Activated naive CD4-positive, alpha-beta T cell treated with anti-CD3 and anti-CD28 coated beads, Interleukin-2, amount 50 U/mL, for 24 hours (primary cell): Measurements from ENCODE around the gene EXOC4.

ENCODE experiments used
- H3K27ac Mint-ChIP-seq: one replicate; pipeline ENCODE4 v1.8.0; 2021; ENCODE audit warnings: mild to moderate bottlenecking, mixed read lengths
- H3K27me3 Mint-ChIP-seq: one replicate; pipeline ENCODE4 v1.8.0; 2021; ENCODE audit warnings: mixed read lengths
- H3K36me3 Mint-ChIP-seq: one replicate; pipeline ENCODE4 v1.8.0; 2021; ENCODE audit warnings: mixed read lengths
- H3K4me1 Mint-ChIP-seq: one replicate; pipeline ENCODE4 v1.8.0; 2021; ENCODE audit warnings: mixed read lengths
- H3K4me3 Mint-ChIP-seq: one replicate; pipeline ENCODE4 v1.8.0; 2021; ENCODE audit warnings: mild to moderate bottlenecking, mixed read lengths
- H3K9me3 Mint-ChIP-seq: one replicate; pipeline ENCODE4 v1.8.0; 2021; ENCODE audit warnings: mixed read lengths

Gene EXOC4

GRCh38 chr7:133675510-133676218, 422.8 kb downstream of the EXOC4 start:
- no peaks in the 10 kb centered on the region for H3K9me3 Mint-ChIP-seq
- no peaks in the 10 kb centered on the region for H3K4me1 Mint-ChIP-seq
- peak overlapping the region; percentile 10 for H3K27ac Mint-ChIP-seq
- H3K4me3 Mint-ChIP-seq: no peak overlapping the region
- H3K36me3 Mint-ChIP-seq: peaks cover 22% of the 10 kb centered on the region
- H3K27me3 Mint-ChIP-seq: no peaks in the 10 kb centered on the region

DNA sequence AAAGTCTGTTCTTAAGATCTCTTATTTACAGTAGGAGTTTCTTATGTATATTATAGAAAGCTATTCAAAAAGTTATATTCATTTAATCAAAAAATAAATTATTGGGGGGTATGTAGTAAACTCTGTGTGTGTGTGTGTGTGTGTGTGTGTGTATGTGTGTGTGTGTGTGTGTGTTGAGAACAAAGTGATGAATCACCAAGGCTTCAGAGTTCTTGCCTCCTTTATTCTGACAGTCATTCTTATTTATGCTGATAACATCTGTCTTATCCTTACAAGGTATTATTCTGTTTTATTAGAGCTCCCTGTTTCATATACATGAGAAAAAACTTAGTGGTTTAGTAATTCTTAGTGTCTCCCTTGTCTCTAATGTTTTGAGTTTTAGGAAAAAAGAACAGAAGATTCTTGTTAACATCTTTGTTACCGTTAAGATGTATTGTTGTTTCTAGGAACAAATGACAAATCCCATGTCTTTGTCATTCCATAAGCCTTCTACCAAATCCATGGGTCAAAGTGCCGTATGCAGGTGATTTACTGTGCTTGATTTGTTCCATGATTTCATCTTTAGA, 424.0 kb downstream of the EXOC4 start:
- H3K4me3 Mint-ChIP-seq: no peak overlapping the region
- H3K36me3 Mint-ChIP-seq: peaks cover 18% of the 10 kb centered on the region
- H3K27ac Mint-ChIP-seq: no peak overlapping the region
- H3K27me3 Mint-ChIP-seq: no peaks in the 10 kb centered on the region
- no peaks in the 10 kb centered on the region for H3K4me1 Mint-ChIP-seq
- H3K9me3 Mint-ChIP-seq: no peaks in the 10 kb centered on the region

GRCh38 chr7:133678137-133678814, 425.4 kb downstream of the EXOC4 start:
- H3K4me3 Mint-ChIP-seq: no peak overlapping the region
- H3K27me3 Mint-ChIP-seq: no peaks in the 10 kb centered on the region
- no peaks in the 10 kb centered on the region for H3K9me3 Mint-ChIP-seq
- no peaks in the 10 kb centered on the region for H3K4me1 Mint-ChIP-seq
- no peak overlapping the region for H3K27ac Mint-ChIP-seq
- peaks cover 20% of the 10 kb centered on the region for H3K36me3 Mint-ChIP-seq

GRCh38 chr7:133679977-133680376, 427.1 kb downstream of the EXOC4 start:
- H3K27me3 Mint-ChIP-seq: no peaks in the 10 kb centered on the region
- H3K4me1 Mint-ChIP-seq: no peaks in the 10 kb centered on the region
- H3K27ac Mint-ChIP-seq: no peak overlapping the region
- no peaks in the 10 kb centered on the region for H3K9me3 Mint-ChIP-seq
- peaks cover 20% of the 10 kb centered on the region for H3K36me3 Mint-ChIP-seq
- no peak overlapping the region for H3K4me3 Mint-ChIP-seq

DNA sequence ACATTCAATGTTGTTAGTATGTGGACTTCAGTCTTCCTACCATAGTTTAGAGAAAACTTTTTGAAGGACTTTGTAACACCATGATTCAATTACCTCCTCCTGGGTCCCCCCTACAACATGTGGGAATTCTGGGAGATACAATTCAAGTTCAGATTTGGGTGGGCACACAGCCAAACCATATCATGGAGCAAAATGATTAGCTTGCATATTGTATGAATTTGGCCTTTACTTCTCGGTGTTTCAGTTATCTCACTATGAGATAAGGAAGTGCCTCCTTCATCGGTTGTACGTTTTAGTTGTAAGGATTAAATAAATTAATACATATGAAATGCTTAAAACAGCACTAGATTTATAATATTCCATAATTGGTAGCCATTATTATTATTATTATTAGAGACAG, 428.7 kb downstream of the EXOC4 start:
- H3K9me3 Mint-ChIP-seq: no peaks in the 10 kb centered on the region
- no peak overlapping the region for H3K27ac Mint-ChIP-seq
- H3K4me3 Mint-ChIP-seq: no peak overlapping the region
- peaks cover 15% of the 10 kb centered on the region for H3K36me3 Mint-ChIP-seq
- no peaks in the 10 kb centered on the region for H3K27me3 Mint-ChIP-seq
- no peaks in the 10 kb centered on the region for H3K4me1 Mint-ChIP-seq

GRCh38 chr7:133682364-133683181, 429.7 kb downstream of the EXOC4 start:
- peak overlapping the region; percentile 14 for H3K27ac Mint-ChIP-seq
- no peaks in the 10 kb centered on the region for H3K4me1 Mint-ChIP-seq
- no peak overlapping the region for H3K4me3 Mint-ChIP-seq
- peaks cover 12% of the 10 kb centered on the region for H3K36me3 Mint-ChIP-seq
- no peaks in the 10 kb centered on the region for H3K9me3 Mint-ChIP-seq
- H3K27me3 Mint-ChIP-seq: no peaks in the 10 kb centered on the region

- Mint-ChIP-seq H3K9me3 (no peaks in the 10 kb centered on the region), H3K4me1 (no peaks in the 10 kb centered on the region), H3K27me3 (no peaks in the 10 kb centered on the region), H3K27ac (peak overlapping the region; percentile 14), H3K4me3 (no peak overlapping the region), H3K36me3 (peaks cover 12% of the 10 kb centered on the region)
These were observed 430.2 kb downstream of the EXOC4 start for GRCh38 chr7:133683182-133683454.

GRCh38 chr7:133688483-133689239, 435.8 kb downstream of the EXOC4 start:
- Mint-ChIP-seq H3K4me3 (no peak overlapping the region), H3K27ac (no peak overlapping the region), H3K36me3 (no peaks in the 10 kb centered on the region), H3K9me3 (no peaks in the 10 kb centered on the region), H3K27me3 (no peaks in the 10 kb centered on the region), H3K4me1 (no peaks in the 10 kb centered on the region)

DNA sequence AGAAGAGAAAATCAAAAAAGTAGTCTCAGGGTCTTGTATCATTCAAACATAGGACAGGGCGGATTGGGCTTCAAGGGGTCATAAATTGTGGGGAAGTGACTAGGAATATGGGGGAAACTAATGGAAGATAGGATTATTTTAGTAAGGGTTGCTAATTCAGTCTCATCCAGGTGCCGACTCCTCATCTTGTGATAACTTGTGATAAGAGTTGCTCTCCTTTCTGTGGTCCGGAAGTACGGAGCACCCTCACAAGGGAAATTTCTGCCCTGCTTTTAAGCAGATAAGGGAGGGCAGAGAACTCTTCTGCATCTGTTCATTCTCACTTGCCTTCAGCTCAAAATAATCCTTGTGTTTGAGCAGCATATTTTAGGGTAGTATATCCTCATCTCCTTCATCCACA, 437.9 kb downstream of the EXOC4 start:
- no peak overlapping the region for H3K27ac Mint-ChIP-seq
- H3K36me3 Mint-ChIP-seq: peaks cover 2% of the 10 kb centered on the region
- H3K9me3 Mint-ChIP-seq: no peaks in the 10 kb centered on the region
- H3K4me1 Mint-ChIP-seq: peaks cover 3% of the 10 kb centered on the region
- H3K4me3 Mint-ChIP-seq: no peak overlapping the region
- H3K27me3 Mint-ChIP-seq: no peaks in the 10 kb centered on the region

GRCh38 chr7:133691727-133692610, 439.1 kb downstream of the EXOC4 start:
- H3K27ac Mint-ChIP-seq: no peak overlapping the region
- H3K9me3 Mint-ChIP-seq: no peaks in the 10 kb centered on the region
- H3K4me1 Mint-ChIP-seq: peaks cover 12% of the 10 kb centered on the region
- no peaks in the 10 kb centered on the region for H3K27me3 Mint-ChIP-seq
- H3K36me3 Mint-ChIP-seq: peaks cover 6% of the 10 kb centered on the region
- no peak overlapping the region for H3K4me3 Mint-ChIP-seq

DNA sequence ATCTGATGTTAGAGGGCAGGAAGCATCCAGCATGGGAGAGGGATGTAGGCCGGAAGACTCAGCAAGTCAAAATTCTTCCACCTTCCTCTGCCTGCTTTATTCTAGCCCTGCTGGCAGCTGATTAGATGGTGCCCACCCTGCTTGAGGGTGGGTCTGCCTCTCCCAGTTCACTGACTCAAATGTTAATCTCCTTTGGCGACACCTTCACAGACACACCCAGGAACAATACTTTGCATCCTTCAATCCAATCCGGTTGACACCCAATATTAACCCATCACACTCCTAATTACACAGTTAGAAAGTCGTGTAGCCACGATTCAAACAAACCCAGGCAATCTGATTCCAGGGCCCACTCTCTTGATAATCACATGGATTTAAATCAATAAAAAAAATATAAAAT, 440.4 kb downstream of the EXOC4 start:
- Mint-ChIP-seq H3K27ac (no peak overlapping the region), H3K27me3 (no peaks in the 10 kb centered on the region), H3K36me3 (peaks cover 6% of the 10 kb centered on the region), H3K4me1 (peaks cover 16% of the 10 kb centered on the region), H3K9me3 (no peaks in the 10 kb centered on the region), H3K4me3 (no peak overlapping the region)

DNA sequence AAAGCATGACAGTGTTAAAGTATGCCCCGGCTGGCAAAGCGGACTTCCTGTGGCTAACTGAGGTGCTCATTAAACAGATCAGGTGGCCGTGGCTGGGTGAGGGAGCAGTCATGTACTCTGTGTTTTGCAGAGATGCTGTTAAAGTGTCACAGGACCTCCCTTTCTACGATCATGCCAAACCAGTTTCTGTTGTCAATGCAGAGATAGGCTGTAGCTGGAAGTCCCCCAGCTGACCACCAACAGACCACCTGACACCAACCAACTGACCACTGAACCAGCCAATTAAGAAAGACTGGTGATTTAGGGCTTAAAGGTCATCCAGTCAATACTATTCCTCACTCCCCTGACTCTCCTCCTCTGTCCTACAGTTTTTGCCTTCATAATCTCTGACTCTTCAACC, 443.2 kb downstream of the EXOC4 start:
- Mint-ChIP-seq H3K9me3 (no peaks in the 10 kb centered on the region), H3K27ac (no peak overlapping the region), H3K27me3 (no peaks in the 10 kb centered on the region), H3K4me1 (peaks cover 23% of the 10 kb centered on the region), H3K4me3 (no peak overlapping the region), H3K36me3 (peaks cover 6% of the 10 kb centered on the region)

GRCh38 chr7:133697585-133697984, 444.7 kb downstream of the EXOC4 start:
- Mint-ChIP-seq H3K27me3 (no peaks in the 10 kb centered on the region), H3K4me1 (peaks cover 23% of the 10 kb centered on the region), H3K27ac (no peak overlapping the region), H3K36me3 (peaks cover 6% of the 10 kb centered on the region), H3K9me3 (no peaks in the 10 kb centered on the region), H3K4me3 (no peak overlapping the region)

GRCh38 chr7:133698127-133698526, 445.2 kb downstream of the EXOC4 start:
- H3K4me1 Mint-ChIP-seq: peaks cover 23% of the 10 kb centered on the region
- H3K27me3 Mint-ChIP-seq: no peaks in the 10 kb centered on the region
- no peak overlapping the region for H3K27ac Mint-ChIP-seq
- H3K4me3 Mint-ChIP-seq: no peak overlapping the region
- no peaks in the 10 kb centered on the region for H3K9me3 Mint-ChIP-seq
- peaks cover 12% of the 10 kb centered on the region for H3K36me3 Mint-ChIP-seq
